Measurements from ENCODE around the gene CSNK1D. TPM values are rescaled to one million over a fixed set of nuclear protein-coding genes. Genes with fewer than 3 reads are reported as not detected.

CSNK1D gene
- polyA plus RNA-seq, 1 donor from 2014 or later = 29.9 TPM

- Histone ChIP-seq H3K9me3 (ENCODE audit: low read length) (no peaks in the 10 kb centered on the region), H3K4me2 (ENCODE audit: low read length) (no peak overlapping the region), H3K36me3 (ENCODE audit: insufficient read depth, low read length) (no peaks in the 10 kb centered on the region), H3K4me3 (ENCODE audit: low read length) (no peak overlapping the region), H3K79me2 (replicated peaks; ENCODE audit: insufficient read depth, low read length) (peaks cover 11% of the 10 kb centered on the region), H4K20me1 (ENCODE audit: insufficient read depth) (no peaks in the 10 kb centered on the region), H2AFZ (ENCODE audit: low read depth, low read length) (no peak overlapping the region), H3K9ac (ENCODE audit: low read length) (no peak overlapping the region), H3K27ac (ENCODE audit: low read length) (no peak overlapping the region), H3K27me3 (ENCODE audit: insufficient read depth, low read depth, low read length) (no peaks in the 10 kb centered on the region), H3K9me2 (ENCODE audit: insufficient read depth, low read length) (no peaks in the 10 kb centered on the region), H3F3A (ENCODE audit: insufficient read depth, low read length, poor library complexity, severe bottlenecking) (no peaks in the 10 kb centered on the region)
- TF ChIP-seq SMC3 (conservative IDR thresholded peaks at IDR 0.05; ENCODE audit: poor library complexity) = no peak
- TF ChIP-seq EZH2 (IDR thresholded peaks at IDR 0.05; ENCODE audit: borderline replicate concordance, insufficient read depth, low read length, poor library complexity, severe bottlenecking) = no peak
- TF ChIP-seq POLR2AphosphoS5 (IDR thresholded peaks at IDR 0.05) = no peak
- TF ChIP-seq EP300 (conservative IDR thresholded peaks at IDR 0.05; ENCODE audit: poor library complexity, severe bottlenecking) = no peak
- no peak for TF ChIP-seq TAF1 (IDR thresholded peaks at IDR 0.05; ENCODE audit: low read depth)
- no peak for TF ChIP-seq RAD21 (conservative IDR thresholded peaks at IDR 0.05)
- TF ChIP-seq CTCF (IDR thresholded peaks at IDR 0.05; ENCODE audit: poor library complexity, severe bottlenecking) = no peak
- no peak for TF ChIP-seq REST (IDR thresholded peaks at IDR 0.05; ENCODE audit: borderline replicate concordance)
- TF ChIP-seq MXI1 (conservative IDR thresholded peaks at IDR 0.05; ENCODE audit: poor library complexity, severe bottlenecking) = no peak
These were observed 57.6 kb downstream of the CSNK1D start for GRCh38 chr17:82215972-82216300.

GRCh38 chr17:82215095-82215971 is 58.2 kb downstream of the CSNK1D start:
- Histone ChIP-seq H3K4me2 (ENCODE audit: low read length) (no peak overlapping the region), H3K9me3 (ENCODE audit: low read length) (no peaks in the 10 kb centered on the region), H3K27me3 (ENCODE audit: insufficient read depth, low read depth, low read length) (no peaks in the 10 kb centered on the region), H4K20me1 (ENCODE audit: insufficient read depth) (no peaks in the 10 kb centered on the region), H3K4me3 (ENCODE audit: low read length) (no peak overlapping the region), H3K9me2 (ENCODE audit: insufficient read depth, low read length) (no peaks in the 10 kb centered on the region), H2AFZ (ENCODE audit: low read depth, low read length) (no peak overlapping the region), H3K27ac (ENCODE audit: low read length) (no peak overlapping the region), H3K36me3 (ENCODE audit: insufficient read depth, low read length) (no peaks in the 10 kb centered on the region), H3K9ac (ENCODE audit: low read length) (no peak overlapping the region), H3K79me2 (replicated peaks; ENCODE audit: insufficient read depth, low read length) (peaks cover 12% of the 10 kb centered on the region), H3F3A (ENCODE audit: insufficient read depth, low read length, poor library complexity, severe bottlenecking) (no peaks in the 10 kb centered on the region)
- TF ChIP-seq POLR2AphosphoS5 (IDR thresholded peaks at IDR 0.05) (no peak), EP300 (conservative IDR thresholded peaks at IDR 0.05; ENCODE audit: poor library complexity, severe bottlenecking) (no peak), RAD21 (conservative IDR thresholded peaks at IDR 0.05) (no peak), CTCF (IDR thresholded peaks at IDR 0.05; ENCODE audit: poor library complexity, severe bottlenecking) (no peak), SMC3 (conservative IDR thresholded peaks at IDR 0.05; ENCODE audit: poor library complexity) (no peak), MXI1 (conservative IDR thresholded peaks at IDR 0.05; ENCODE audit: poor library complexity, severe bottlenecking) (no peak), EZH2 (IDR thresholded peaks at IDR 0.05; ENCODE audit: borderline replicate concordance, insufficient read depth, low read length, poor library complexity, severe bottlenecking) (no peak), TAF1 (IDR thresholded peaks at IDR 0.05; ENCODE audit: low read depth) (no peak), REST (IDR thresholded peaks at IDR 0.05; ENCODE audit: borderline replicate concordance) (no peak)

Data from neural cell (in vitro differentiated cells).